Activated CD8-positive, alpha-beta memory T cell treated with anti-CD3 and anti-CD28 coated beads for 24 hours (primary cell): ENCODE results near the gene ELMO1.

Source experiments
- DNase-seq: peaks from one replicate; pipeline ENCODE4 v3.0.0-alpha.2; 2020

The ELMO1 gene

GRCh38 chr7:36962367-36962766, 486.3 kb downstream of the ELMO1 start:
- DNase-seq, result no peak

- DNase-seq, result no peak
Observed at GRCh38 chr7:36961693-36962092, 487.0 kb downstream of the ELMO1 start.

GRCh38 chr7:36961097-36961496, 487.6 kb downstream of the ELMO1 start:
- no peak for DNase-seq

GRCh38 chr7:36960105-36960504, 488.6 kb downstream of the ELMO1 start:
- DNase-seq, result no peak

- no peak for DNase-seq
Observed at GRCh38 chr7:36958111-36958733, 490.4 kb downstream of the ELMO1 start.

GRCh38 chr7:36957620-36958019, 491.0 kb downstream of the ELMO1 start:
- no peak for DNase-seq

GRCh38 chr7:36956814-36957213, 491.9 kb downstream of the ELMO1 start:
- DNase-seq, result no peak

GRCh38 chr7:36955456-36956129, 493.1 kb downstream of the ELMO1 start:
- no peak for DNase-seq

GRCh38 chr7:36951257-36951697, 497.4 kb downstream of the ELMO1 start:
- DNase-seq, result no peak

- no peak for DNase-seq
Observed at GRCh38 chr7:36949711-36950600, 498.7 kb downstream of the ELMO1 start.

- DNase-seq, result no peak
Observed at GRCh38 chr7:36946401-36946739, 502.3 kb downstream of the ELMO1 start.

GRCh38 chr7:36945612-36946400, 502.9 kb downstream of the ELMO1 start:
- no peak for DNase-seq

- DNase-seq, result no peak
Observed at GRCh38 chr7:36944838-36945237, 503.8 kb downstream of the ELMO1 start.

GRCh38 chr7:36943591-36944435, 504.9 kb downstream of the ELMO1 start:
- no peak for DNase-seq

- no peak for DNase-seq
Observed at GRCh38 chr7:36942955-36943354, 505.7 kb downstream of the ELMO1 start.

- no peak for DNase-seq
Observed at GRCh38 chr7:36942541-36942940, 506.1 kb downstream of the ELMO1 start.

- DNase-seq, result no peak
Observed at GRCh38 chr7:36942025-36942424, 506.6 kb downstream of the ELMO1 start.

- DNase-seq, result no peak
Observed at GRCh38 chr7:36941359-36941758, 507.3 kb downstream of the ELMO1 start.

- DNase-seq, result no peak
Observed at GRCh38 chr7:36939816-36940215, 508.8 kb downstream of the ELMO1 start.

GRCh38 chr7:36937754-36938563, 510.7 kb downstream of the ELMO1 start:
- DNase-seq, result no peak

- DNase-seq, result no peak
Observed at GRCh38 chr7:36931892-36932291, 516.8 kb downstream of the ELMO1 start.
